WTC11 (cell line): Measurements from ENCODE around the gene EGF. TPM values are rescaled to one million over a fixed set of nuclear protein-coding genes. Genes with fewer than 3 reads are reported as not detected.

ENCODE experiments used
- ATAC-seq: fragments of 200-7000 bp; cut with Tn5 transposase; 2 replicates; pipeline ENCODE4 v1.10.0; 2021; ENCODE audit warnings: mild to moderate bottlenecking, moderate library complexity
- CTCF ChIA-PET: fragments of 300-600 bp; sonication (Branson Sonifier 250); formaldehyde crosslinking; loops from one replicate; lab custom pipeline; 2021; ENCODE audit warnings: antibody characterized with exemption; lab: Charles Lee
- POLR2A ChIA-PET: fragments of 350-600 bp; sonication (Branson Sonifier 250); formaldehyde crosslinking; loops from one replicate; lab custom pipeline; 2021; ENCODE audit warnings: antibody characterized with exemption; lab: Charles Lee
- DNase-seq: peaks from one replicate; pipeline ENCODE4 v3.0.0; 2021; ENCODE audit warnings: low spot score
- H3K27ac Mint-ChIP-seq: 2 replicates; pipeline ENCODE4 v1.8.0; 2021; ENCODE audit warnings: mixed read lengths
- H3K27me3 Mint-ChIP-seq: 2 replicates; pipeline ENCODE4 v1.8.0; 2021; ENCODE audit warnings: low read depth, mild to moderate bottlenecking, moderate library complexity, mixed read lengths
- H3K36me3 Mint-ChIP-seq: 2 replicates; pipeline ENCODE4 v1.8.0; 2021; ENCODE audit warnings: mixed read lengths
- H3K4me1 Mint-ChIP-seq: 2 replicates; pipeline ENCODE4 v1.8.0; 2022; ENCODE audit warnings: mixed read lengths
- H3K4me3 Mint-ChIP-seq: 2 replicates; pipeline ENCODE4 v1.8.0; 2021; ENCODE audit warnings: mild to moderate bottlenecking, moderate library complexity, mixed read lengths
- H3K9me3 Mint-ChIP-seq: 2 replicates; pipeline ENCODE4 v1.8.0; 2021; ENCODE audit warnings: mixed read lengths
- CBFB ChIP-seq: sonication (generic); formaldehyde crosslinking; IDR thresholded peaks from 2 replicates; pipeline ENCODE4 v1.8.1; 2022; ENCODE audit warnings: mild to moderate bottlenecking, low read depth, missing genetic modification reagents
- E2F4 ChIP-seq: sonication (generic); formaldehyde crosslinking; IDR thresholded peaks from 2 replicates; pipeline ENCODE4 v1.8.1; 2022; ENCODE audit warnings: low read depth, mild to moderate bottlenecking, moderate library complexity, missing genetic modification reagents, borderline replicate concordance
- ELF4 ChIP-seq: sonication (generic); formaldehyde crosslinking; IDR thresholded peaks from 2 replicates; pipeline ENCODE4 v1.8.1; 2022; ENCODE audit warnings: low read depth, mild to moderate bottlenecking, moderate library complexity, missing genetic modification reagents
- EMX1 ChIP-seq: fragments of 250-450 bp; sonication (Bioruptor Pico); IDR thresholded peaks from 2 replicates; pipeline ENCODE4 v1.8.0; 2021; ENCODE audit warnings: mild to moderate bottlenecking
- GABPB1 ChIP-seq: sonication (generic); formaldehyde crosslinking; IDR thresholded peaks from 2 replicates; pipeline ENCODE4 v1.8.1; 2023; ENCODE audit warnings: mild to moderate bottlenecking, missing genetic modification reagents
- GTF2I ChIP-seq: fragments of 250-450 bp; sonication (Bioruptor Pico); conservative IDR thresholded peaks from 2 replicates; pipeline ENCODE4 v1.4.0; 2021; ENCODE audit warnings: mild to moderate bottlenecking
- IRF2 ChIP-seq: sonication (generic); formaldehyde crosslinking; IDR thresholded peaks from 2 replicates; pipeline ENCODE4 v1.8.0; 2022; ENCODE audit warnings: low read depth, missing genetic modification reagents, borderline replicate concordance
- JAZF1 ChIP-seq: fragments of 250-450 bp; sonication (Bioruptor Pico); IDR thresholded peaks from 2 replicates; pipeline ENCODE4 v1.9.0; 2021; ENCODE audit warnings: moderate library complexity, mild to moderate bottlenecking, inconsistent platforms
- MLX ChIP-seq: sonication (generic); formaldehyde crosslinking; IDR thresholded peaks from 2 replicates; pipeline ENCODE4 v1.8.1; 2023; ENCODE audit warnings: mild to moderate bottlenecking, missing genetic modification reagents, moderate library complexity
- MYBL2 ChIP-seq: sonication (generic); formaldehyde crosslinking; IDR thresholded peaks from 2 replicates; pipeline ENCODE4 v1.8.1; 2023; ENCODE audit warnings: mild to moderate bottlenecking, moderate library complexity, missing genetic modification reagents
- NFE2L1 ChIP-seq: sonication (generic); formaldehyde crosslinking; IDR thresholded peaks from 2 replicates; pipeline ENCODE4 v1.8.1; 2023; ENCODE audit warnings: missing genetic modification reagents
- NR2C2 ChIP-seq: sonication (generic); formaldehyde crosslinking; IDR thresholded peaks from 2 replicates; pipeline ENCODE4 v1.8.0; 2022; ENCODE audit warnings: mild to moderate bottlenecking, missing genetic modification reagents
- OVOL2 ChIP-seq: fragments of 250-450 bp; sonication (Bioruptor Pico); IDR thresholded peaks from 2 replicates; pipeline ENCODE4 v1.9.0; 2021; ENCODE audit warnings: mild to moderate bottlenecking, borderline replicate concordance
- PRDM15 ChIP-seq: sonication (generic); formaldehyde crosslinking; IDR thresholded peaks from 2 replicates; pipeline ENCODE4 v1.8.0; 2022; ENCODE audit warnings: missing genetic modification reagents
- SOX15 ChIP-seq: fragments of 250-450 bp; sonication (Bioruptor Pico); IDR thresholded peaks from 2 replicates; pipeline ENCODE4 v1.9.0; 2021; ENCODE audit warnings: mild to moderate bottlenecking
- TCF7 ChIP-seq: sonication (generic); formaldehyde crosslinking; IDR thresholded peaks from 2 replicates; pipeline ENCODE4 v1.8.0; 2022; ENCODE audit warnings: mild to moderate bottlenecking, low read depth, missing genetic modification reagents, moderate library complexity
- TEAD1 ChIP-seq: sonication (generic); formaldehyde crosslinking; IDR thresholded peaks from 2 replicates; pipeline ENCODE4 v1.8.0; 2022; ENCODE audit warnings: mild to moderate bottlenecking, missing genetic modification reagents
- TEAD4 ChIP-seq: sonication (generic); formaldehyde crosslinking; IDR thresholded peaks from 2 replicates; pipeline ENCODE4 v1.8.0; 2022; ENCODE audit warnings: mild to moderate bottlenecking, missing genetic modification reagents
- ZNF317 ChIP-seq: sonication (generic); formaldehyde crosslinking; IDR thresholded peaks from 2 replicates; pipeline ENCODE4 v1.8.1; 2023; ENCODE audit warnings: low read depth, mild to moderate bottlenecking, moderate library complexity, missing genetic modification reagents, borderline replicate concordance
- ZNF396 ChIP-seq: fragments of 250-450 bp; sonication (Bioruptor Pico); IDR thresholded peaks from 2 replicates; pipeline ENCODE4 v1.8.0; 2021; ENCODE audit warnings: mild to moderate bottlenecking, moderate library complexity, borderline replicate concordance
- ZNF512 ChIP-seq: sonication (generic); formaldehyde crosslinking; IDR thresholded peaks from 2 replicates; pipeline ENCODE4 v1.8.1; 2022; ENCODE audit warnings: missing genetic modification reagents, borderline replicate concordance
- total RNA-seq: library from RNA; stranded (reverse); gene quantifications from 3 replicates; pipeline ENCODE4 v1.2.3, GENCODE V29; 2021

EGF gene
- total RNA-seq, 1 experiment from 2014 or later: 2.5 TPM

- Mint-ChIP-seq H3K4me3 (no peak overlapping the region), H3K27ac (no peak overlapping the region), H3K36me3 (no peaks in the 10 kb centered on the region), H3K9me3 (no peaks in the 10 kb centered on the region), H3K27me3 (no peaks in the 10 kb centered on the region)
- CTCF ChIA-PET: no interaction called here
- ATAC-seq: no peak
- DNase-seq: no peak
- no peak for TF ChIP-seq JAZF1 (CRISPR knock-in tag)
- TF ChIP-seq MYBL2: no peak
- TF ChIP-seq IRF2 (CRISPR knock-in tag): no peak
- TF ChIP-seq ELF4: no peak
- TF ChIP-seq TEAD4 (CRISPR knock-in tag): no peak
- TF ChIP-seq NR2C2 (CRISPR knock-in tag): no peak
- TF ChIP-seq PRDM15 (CRISPR knock-in tag): no peak
- no peak for TF ChIP-seq EMX1 (CRISPR knock-in tag)
- no peak for TF ChIP-seq ZNF396 (CRISPR knock-in tag)
- TF ChIP-seq MLX (CRISPR knock-in tag): no peak
- TF ChIP-seq GABPB1 (CRISPR knock-in tag): no peak
- no peak for TF ChIP-seq CBFB (CRISPR knock-in tag)
- TF ChIP-seq ZNF512 (CRISPR knock-in tag): no peak
- TF ChIP-seq OVOL2 (CRISPR knock-in tag): no peak
- TF ChIP-seq, all 79 proteins: peak for 0
- POLR2A ChIA-PET: no interaction called here
- H3K4me1 Mint-ChIP-seq: peaks cover 9% of the 10 kb centered on the region
These were observed 40.9 kb downstream of the EGF start for GRCh38 chr4:109953556-109953955.

GRCh38 chr4:109955146-109955545, 42.5 kb downstream of the EGF start:
- CTCF ChIA-PET: no interaction called here
- H3K27ac Mint-ChIP-seq: no peak overlapping the region
- no peak for ATAC-seq
- H3K36me3 Mint-ChIP-seq: no peaks in the 10 kb centered on the region
- H3K9me3 Mint-ChIP-seq: no peaks in the 10 kb centered on the region
- no peak for TF ChIP-seq GTF2I (CRISPR knock-in tag)
- no peak for TF ChIP-seq E2F4 (CRISPR knock-in tag)
- no peak for TF ChIP-seq TEAD1 (CRISPR knock-in tag)
- TF ChIP-seq MYBL2: no peak
- TF ChIP-seq TCF7 (CRISPR knock-in tag): no peak
- TF ChIP-seq ZNF317 (CRISPR knock-in tag): no peak
- no peak for TF ChIP-seq SOX15
- no peak for TF ChIP-seq NFE2L1 (CRISPR knock-in tag)
- no peak for TF ChIP-seq OVOL2 (CRISPR knock-in tag)
- H3K27me3 Mint-ChIP-seq: no peaks in the 10 kb centered on the region
- DNase-seq: no peak
- POLR2A ChIA-PET: no interaction called here
- H3K4me3 Mint-ChIP-seq: no peak overlapping the region
- peaks cover 9% of the 10 kb centered on the region for H3K4me1 Mint-ChIP-seq
